ENCODE data around the gene ITPR2.

The ITPR2 gene

GRCh38 chr12:26530461-26530860 lies 302.5 kb downstream of the ITPR2 start:
- no peaks in the 10 kb centered on the region for H3K27me3 ChIP-seq (ENCODE audit: insufficient read depth, low read length, poor library complexity, severe bottlenecking)
- H3K4me2 ChIP-seq (ENCODE audit: low read depth, low read length, poor library complexity, severe bottlenecking), result no peak overlapping the region
- H3K9me3 ChIP-seq (ENCODE audit: insufficient read depth, low read depth, low read length), result peaks cover 2% of the 10 kb centered on the region; the same call in 1 of the 2 replicates
- H3K79me2 ChIP-seq (ENCODE audit: insufficient read depth, low read length), result no peaks in the 10 kb centered on the region
- no peaks in the 10 kb centered on the region for H3K9me2 ChIP-seq (replicated peaks; ENCODE audit: low read depth, low read length)
- H3K4me1 ChIP-seq (ENCODE audit: insufficient read depth, low read length, poor library complexity, severe bottlenecking), result no peaks in the 10 kb centered on the region
- no peak for TF ChIP-seq EZH2phosphoT487 (IDR thresholded peaks at IDR 0.05; ENCODE audit: borderline replicate concordance)
- TF ChIP-seq CTCF (conservative IDR thresholded peaks at IDR 0.05; ENCODE audit: low read length), result no peak
- no peaks in the 10 kb centered on the region for H4K20me1 ChIP-seq (ENCODE audit: insufficient read depth, low read length, poor library complexity, severe bottlenecking)
- H3F3A ChIP-seq (ENCODE audit: low read depth), result no peaks in the 10 kb centered on the region
- no peaks in the 10 kb centered on the region for H3K36me3 ChIP-seq (ENCODE audit: insufficient read depth, low read length)
- H3K4me3 ChIP-seq (ENCODE audit: low read length, poor library complexity, severe bottlenecking), result no peak overlapping the region
- no peak overlapping the region for H3K9ac ChIP-seq (ENCODE audit: low read depth, low read length, poor library complexity, severe bottlenecking)
- H2AFZ ChIP-seq (ENCODE audit: low read length), result no peak overlapping the region

GRCh38 chr12:26528943-26529342 lies 304.1 kb downstream of the ITPR2 start:
- no peaks in the 10 kb centered on the region for H3F3A ChIP-seq (ENCODE audit: low read depth)
- H3K36me3 ChIP-seq (ENCODE audit: insufficient read depth, low read length), result no peaks in the 10 kb centered on the region
- no peak overlapping the region for H3K9ac ChIP-seq (ENCODE audit: low read depth, low read length, poor library complexity, severe bottlenecking)
- TF ChIP-seq CTCF (conservative IDR thresholded peaks at IDR 0.05; ENCODE audit: low read length), result no peak
- TF ChIP-seq EZH2phosphoT487 (IDR thresholded peaks at IDR 0.05; ENCODE audit: borderline replicate concordance), result no peak
- H3K4me1 ChIP-seq (ENCODE audit: insufficient read depth, low read length, poor library complexity, severe bottlenecking), result no peaks in the 10 kb centered on the region
- H3K79me2 ChIP-seq (ENCODE audit: insufficient read depth, low read length), result no peaks in the 10 kb centered on the region
- H3K9me2 ChIP-seq (replicated peaks; ENCODE audit: low read depth, low read length), result no peaks in the 10 kb centered on the region
- H4K20me1 ChIP-seq (ENCODE audit: insufficient read depth, low read length, poor library complexity, severe bottlenecking), result no peaks in the 10 kb centered on the region
- H2AFZ ChIP-seq (ENCODE audit: low read length), result no peak overlapping the region
- H3K4me3 ChIP-seq (ENCODE audit: low read length, poor library complexity, severe bottlenecking), result no peak overlapping the region
- no peaks in the 10 kb centered on the region for H3K27me3 ChIP-seq (ENCODE audit: insufficient read depth, low read length, poor library complexity, severe bottlenecking)
- peaks cover 8% of the 10 kb centered on the region; the same call in 1 of the 2 replicates for H3K9me3 ChIP-seq (ENCODE audit: insufficient read depth, low read depth, low read length)
- no peak overlapping the region for H3K4me2 ChIP-seq (ENCODE audit: low read depth, low read length, poor library complexity, severe bottlenecking)

GRCh38 chr12:26527682-26528081 lies 305.3 kb downstream of the ITPR2 start:
- Histone ChIP-seq H3K9ac (ENCODE audit: low read depth, low read length, poor library complexity, severe bottlenecking) (no peak overlapping the region), H3F3A (ENCODE audit: low read depth) (no peaks in the 10 kb centered on the region), H2AFZ (ENCODE audit: low read length) (no peak overlapping the region), H3K9me2 (replicated peaks; ENCODE audit: low read depth, low read length) (no peaks in the 10 kb centered on the region), H3K4me1 (ENCODE audit: insufficient read depth, low read length, poor library complexity, severe bottlenecking) (no peaks in the 10 kb centered on the region), H3K4me3 (ENCODE audit: low read length, poor library complexity, severe bottlenecking) (no peak overlapping the region), H3K4me2 (ENCODE audit: low read depth, low read length, poor library complexity, severe bottlenecking) (no peak overlapping the region), H3K27me3 (ENCODE audit: insufficient read depth, low read length, poor library complexity, severe bottlenecking) (no peaks in the 10 kb centered on the region), H3K9me3 (ENCODE audit: insufficient read depth, low read depth, low read length) (peaks cover 8% of the 10 kb centered on the region; the same call in 1 of the 2 replicates), H4K20me1 (ENCODE audit: insufficient read depth, low read length, poor library complexity, severe bottlenecking) (no peaks in the 10 kb centered on the region), H3K36me3 (ENCODE audit: insufficient read depth, low read length) (no peaks in the 10 kb centered on the region), H3K79me2 (ENCODE audit: insufficient read depth, low read length) (no peaks in the 10 kb centered on the region)
- TF ChIP-seq CTCF (conservative IDR thresholded peaks at IDR 0.05; ENCODE audit: low read length) (no peak), EZH2phosphoT487 (IDR thresholded peaks at IDR 0.05; ENCODE audit: borderline replicate concordance) (no peak)

Data from Loucy (cell line).